WTC11 (cell line): ENCODE data around the gene PIK3C2G. TPM values are rescaled to one million over a fixed set of nuclear protein-coding genes. Genes with fewer than 3 reads are reported as not detected.

Experiments used
- ATAC-seq: fragments of 200-7000 bp; cut with Tn5 transposase; 2 replicates; pipeline ENCODE4 v1.10.0; 2021; ENCODE audit warnings: mild to moderate bottlenecking, moderate library complexity
- CTCF ChIA-PET: fragments of 300-600 bp; sonication (Branson Sonifier 250); formaldehyde crosslinking; loops from one replicate; lab custom pipeline; 2021; ENCODE audit warnings: antibody characterized with exemption; lab: Charles Lee
- POLR2A ChIA-PET: fragments of 350-600 bp; sonication (Branson Sonifier 250); formaldehyde crosslinking; loops from one replicate; lab custom pipeline; 2021; ENCODE audit warnings: antibody characterized with exemption; lab: Charles Lee
- DNase-seq: peaks from one replicate; pipeline ENCODE4 v3.0.0; 2021; ENCODE audit warnings: low spot score
- H3K27ac Mint-ChIP-seq: 2 replicates; pipeline ENCODE4 v1.8.0; 2021; ENCODE audit warnings: mixed read lengths
- H3K27me3 Mint-ChIP-seq: 2 replicates; pipeline ENCODE4 v1.8.0; 2021; ENCODE audit warnings: low read depth, mild to moderate bottlenecking, moderate library complexity, mixed read lengths
- H3K36me3 Mint-ChIP-seq: 2 replicates; pipeline ENCODE4 v1.8.0; 2021; ENCODE audit warnings: mixed read lengths
- H3K4me1 Mint-ChIP-seq: 2 replicates; pipeline ENCODE4 v1.8.0; 2022; ENCODE audit warnings: mixed read lengths
- H3K4me3 Mint-ChIP-seq: 2 replicates; pipeline ENCODE4 v1.8.0; 2021; ENCODE audit warnings: mild to moderate bottlenecking, moderate library complexity, mixed read lengths
- H3K9me3 Mint-ChIP-seq: 2 replicates; pipeline ENCODE4 v1.8.0; 2021; ENCODE audit warnings: mixed read lengths
- AR ChIP-seq: fragments of 250-450 bp; sonication (Bioruptor Pico); IDR thresholded peaks from 2 replicates; pipeline ENCODE4 v1.9.0; 2021; ENCODE audit warnings: mild to moderate bottlenecking
- CREB1 ChIP-seq: sonication (generic); formaldehyde crosslinking; IDR thresholded peaks from 2 replicates; pipeline ENCODE4 v1.8.0; 2023; ENCODE audit warnings: mild to moderate bottlenecking, missing genetic modification reagents
- E2F1 ChIP-seq: sonication (generic); formaldehyde crosslinking; IDR thresholded peaks from 2 replicates; pipeline ENCODE4 v1.8.0; 2022; ENCODE audit warnings: mild to moderate bottlenecking, missing genetic modification reagents
- ESRRA ChIP-seq: sonication (generic); formaldehyde crosslinking; IDR thresholded peaks from 2 replicates; pipeline ENCODE4 v1.8.1; 2022; ENCODE audit warnings: mild to moderate bottlenecking, missing genetic modification reagents, borderline replicate concordance
- FOXK1 ChIP-seq: sonication (generic); formaldehyde crosslinking; IDR thresholded peaks from 2 replicates; pipeline ENCODE4 v1.8.0; 2022; ENCODE audit warnings: mild to moderate bottlenecking, moderate library complexity, missing genetic modification reagents
- HMGA2 ChIP-seq: fragments of 250-450 bp; sonication (Bioruptor Pico); IDR thresholded peaks from 2 replicates; pipeline ENCODE4 v1.4.0; 2021; ENCODE audit warnings: mild to moderate bottlenecking, moderate library complexity
- HMGXB4 ChIP-seq: sonication (generic); formaldehyde crosslinking; IDR thresholded peaks from 2 replicates; pipeline ENCODE4 v1.8.1; 2023; ENCODE audit warnings: mild to moderate bottlenecking, moderate library complexity, missing genetic modification reagents
- KAT7 ChIP-seq: sonication (generic); formaldehyde crosslinking; IDR thresholded peaks from 2 replicates; pipeline ENCODE4 v1.8.1; 2023; ENCODE audit warnings: missing genetic modification reagents, mild to moderate bottlenecking, borderline replicate concordance
- NFATC4 ChIP-seq: fragments of 250-450 bp; sonication (Bioruptor Pico); IDR thresholded peaks from 2 replicates; pipeline ENCODE4 v1.9.0; 2021; ENCODE audit warnings: mild to moderate bottlenecking
- NFE2L1 ChIP-seq: sonication (generic); formaldehyde crosslinking; IDR thresholded peaks from 2 replicates; pipeline ENCODE4 v1.8.1; 2023; ENCODE audit warnings: missing genetic modification reagents
- OVOL2 ChIP-seq: fragments of 250-450 bp; sonication (Bioruptor Pico); IDR thresholded peaks from 2 replicates; pipeline ENCODE4 v1.9.0; 2021; ENCODE audit warnings: mild to moderate bottlenecking, borderline replicate concordance
- PREB ChIP-seq: sonication (generic); formaldehyde crosslinking; IDR thresholded peaks from 2 replicates; pipeline ENCODE4 v1.8.1; 2022; ENCODE audit warnings: mild to moderate bottlenecking, missing genetic modification reagents, moderate library complexity, borderline replicate concordance
- TCF7 ChIP-seq: sonication (generic); formaldehyde crosslinking; IDR thresholded peaks from 2 replicates; pipeline ENCODE4 v1.8.0; 2022; ENCODE audit warnings: mild to moderate bottlenecking, low read depth, missing genetic modification reagents, moderate library complexity
- TEAD1 ChIP-seq: sonication (generic); formaldehyde crosslinking; IDR thresholded peaks from 2 replicates; pipeline ENCODE4 v1.8.0; 2022; ENCODE audit warnings: mild to moderate bottlenecking, missing genetic modification reagents
- ZNF396 ChIP-seq: fragments of 250-450 bp; sonication (Bioruptor Pico); IDR thresholded peaks from 2 replicates; pipeline ENCODE4 v1.8.0; 2021; ENCODE audit warnings: mild to moderate bottlenecking, moderate library complexity, borderline replicate concordance
- ZNF425 ChIP-seq: fragments of 250-450 bp; sonication (Bioruptor Pico); conservative IDR thresholded peaks from 2 replicates; pipeline ENCODE4 v1.9.0; 2021; ENCODE audit warnings: mild to moderate bottlenecking
- total RNA-seq: library from RNA; stranded (reverse); gene quantifications from 3 replicates; pipeline ENCODE4 v1.2.3, GENCODE V29; 2021

PIK3C2G gene
- total RNA-seq, 1 experiment from 2014 or later, result not detected

- no peak for TF ChIP-seq ZNF425
- TF ChIP-seq KAT7, result no peak
- TF ChIP-seq ZNF396 (CRISPR knock-in tag), result no peak
- TF ChIP-seq NFE2L1, result no peak
Observed at GRCh38 chr12:18387706-18388105, 126.4 kb downstream of the PIK3C2G start (continued).

GRCh38 chr12:18389820-18390219, 128.5 kb downstream of the PIK3C2G start:
- no peaks in the 10 kb centered on the region for H3K4me1 Mint-ChIP-seq
- POLR2A ChIA-PET, result interaction anchor here (0.7 kb wide), 1 partner anchor 12 kb away, joined by 3 read pairs; no protein-coding TSS in a partner anchor
- H3K27me3 Mint-ChIP-seq, result no peaks in the 10 kb centered on the region
- TF ChIP-seq AR (CRISPR knock-in tag) (no peak), NFATC4 (CRISPR knock-in tag) (no peak), E2F1 (CRISPR knock-in tag) (no peak), OVOL2 (CRISPR knock-in tag) (no peak), TCF7 (CRISPR knock-in tag) (no peak), NFE2L1 (no peak), CREB1 (CRISPR knock-in tag) (no peak), ESRRA (CRISPR knock-in tag) (no peak), TEAD1 (CRISPR knock-in tag) (no peak), PREB (CRISPR knock-in tag) (no peak), HMGXB4 (CRISPR knock-in tag) (no peak), HMGA2 (CRISPR knock-in tag) (no peak), FOXK1 (CRISPR knock-in tag) (no peak)
- no peaks in the 10 kb centered on the region; the same call in 1 of the 2 replicates for H3K36me3 Mint-ChIP-seq
- ATAC-seq (no peak), DNase-seq (no peak)
- H3K27ac Mint-ChIP-seq, result no peak overlapping the region
- CTCF ChIA-PET, result no interaction called here
- H3K4me3 Mint-ChIP-seq, result no peak overlapping the region
- peaks cover 11% of the 10 kb centered on the region for H3K9me3 Mint-ChIP-seq
